GM08714 (cell line): Measurements from ENCODE around the gene DCLK1.

Experiments
- H3K4me3 ChIP-seq: fragments of 200-500 bp; sonication (Bioruptor generic); 2 replicates; pipeline ENCODE4 v1.5.1; 2014; ENCODE audit warnings: mild to moderate bottlenecking, low read length, inconsistent platforms
- ZNF274 ChIP-seq: IDR thresholded peaks from 2 replicates; pipeline ENCODE4 v1.6.1; 2012; ENCODE audit warnings: mild to moderate bottlenecking, low read depth, low read length

Gene DCLK1

GRCh38 chr13:35860661-35861060 lies 270.5 kb downstream of the DCLK1 start:
- H3K4me3 ChIP-seq, result no peak overlapping the region
- TF ChIP-seq ZNF274, result no peak

GRCh38 chr13:35859981-35860380 lies 271.2 kb downstream of the DCLK1 start:
- no peak for TF ChIP-seq ZNF274
- no peak overlapping the region for H3K4me3 ChIP-seq

- no peak for TF ChIP-seq ZNF274
- H3K4me3 ChIP-seq, result no peak overlapping the region
These were observed 272.5 kb downstream of the DCLK1 start for GRCh38 chr13:35858665-35859064.

GRCh38 chr13:35857769-35858168 lies 273.4 kb downstream of the DCLK1 start:
- no peak for TF ChIP-seq ZNF274
- no peak overlapping the region for H3K4me3 ChIP-seq

GRCh38 chr13:35856721-35857364 lies 274.3 kb downstream of the DCLK1 start:
- no peak overlapping the region for H3K4me3 ChIP-seq
- TF ChIP-seq ZNF274, result no peak

- TF ChIP-seq ZNF274, result no peak
- no peak overlapping the region for H3K4me3 ChIP-seq
These were observed 275.1 kb downstream of the DCLK1 start for GRCh38 chr13:35856084-35856483.

GRCh38 chr13:35855531-35856019 lies 275.6 kb downstream of the DCLK1 start:
- TF ChIP-seq ZNF274, result no peak
- H3K4me3 ChIP-seq, result no peak overlapping the region

- H3K4me3 ChIP-seq, result no peak overlapping the region
- no peak for TF ChIP-seq ZNF274
These were observed 276.9 kb downstream of the DCLK1 start for GRCh38 chr13:35854286-35854685.

- TF ChIP-seq ZNF274, result no peak
These were observed 279.3 kb downstream of the DCLK1 start for GRCh38 chr13:35851881-35852280.

GRCh38 chr13:35851356-35851755 lies 279.8 kb downstream of the DCLK1 start:
- TF ChIP-seq ZNF274, result no peak
- H3K4me3 ChIP-seq, result no peak overlapping the region

More at GRCh38 chr13:35851881-35852280, 279.3 kb downstream of the DCLK1 start:
- H3K4me3 ChIP-seq, result no peak overlapping the region

- TF ChIP-seq ZNF274, result no peak
- no peak overlapping the region for H3K4me3 ChIP-seq
These were observed 280.6 kb downstream of the DCLK1 start for GRCh38 chr13:35850569-35850968.

- no peak overlapping the region for H3K4me3 ChIP-seq
- TF ChIP-seq ZNF274, result no peak
These were observed 281.9 kb downstream of the DCLK1 start for GRCh38 chr13:35849256-35849644.

GRCh38 chr13:35848336-35849255 lies 282.6 kb downstream of the DCLK1 start:
- no peak for TF ChIP-seq ZNF274
- no peak overlapping the region for H3K4me3 ChIP-seq

- H3K4me3 ChIP-seq, result no peak overlapping the region
- TF ChIP-seq ZNF274, result no peak
These were observed 287.9 kb downstream of the DCLK1 start for GRCh38 chr13:35843272-35843671.

- no peak overlapping the region for H3K4me3 ChIP-seq
- no peak for TF ChIP-seq ZNF274
These were observed 290.1 kb downstream of the DCLK1 start for GRCh38 chr13:35841060-35841521.
